Naive thymus-derived CD4-positive, alpha-beta T cell (primary cell): Measurements from ENCODE around the gene PRR7. TPM values are rescaled to one million over a fixed set of nuclear protein-coding genes. Genes with fewer than 3 reads are reported as not detected.

Experiments
- ATAC-seq: fragments of 150-1000 bp; cut with Tn5 transposase; 2 replicates; pipeline ENCODE4 v1.10.0; 2021; ENCODE audit warnings: mild to moderate bottlenecking, moderate library complexity
- CTCF ChIA-PET: fragments of 350-600 bp; sonication (Branson Sonifier 250); formaldehyde crosslinking; loops from one replicate; lab custom pipeline; 2021; ENCODE audit warnings: antibody characterized with exemption; lab: Charles Lee
- POLR2A ChIA-PET: fragments of 350-600 bp; sonication (Branson Sonifier 250); formaldehyde crosslinking; loops from one replicate; lab custom pipeline; 2021; ENCODE audit warnings: antibody characterized with exemption, inconsistent platforms; lab: Charles Lee
- DNase-seq, 9 donors: peaks; one replicate each; pipeline versions ENCODE4 v3.0.0 to v3.0.0-alpha.2; 2020 to 2022; ENCODE audit warnings: mixed read lengths in 1 of 9
- H3K27ac ChIP-seq: one replicate; pipeline ENCODE4 v1.7.0; 2013; ENCODE audit warnings: mild to moderate bottlenecking, low read depth, low read length, moderate library complexity
- H3K27me3 ChIP-seq, 2 donors: one replicate each; pipeline ENCODE4 v1.7.0; 2013; ENCODE audit warnings: low read length in 2 of 2, mild to moderate bottlenecking in 2 of 2, moderate library complexity in 2 of 2; ENCODE audit not compliant: control insufficient read depth in 2 of 2, insufficient read depth in 2 of 2
- H3K36me3 ChIP-seq, 3 experiments: 1 replicate in 2 of 3; 2 replicates in 1 of 3; pipeline ENCODE4 v1.7.0; 2013; ENCODE audit warnings: low read length in 3 of 3, mild to moderate bottlenecking in 3 of 3, moderate library complexity in 1 of 3; ENCODE audit not compliant: insufficient read depth in 3 of 3, control insufficient read depth in 2 of 3
- H3K4me1 ChIP-seq, 2 donors: one replicate each; pipeline ENCODE4 v1.7.0; 2013; ENCODE audit warnings: low read length in 2 of 2, mild to moderate bottlenecking in 2 of 2, moderate library complexity in 1 of 2; ENCODE audit not compliant: control insufficient read depth in 2 of 2, insufficient read depth in 2 of 2
- H3K4me3 ChIP-seq: 2 replicates; pipeline ENCODE4 v1.7.0; 2013; ENCODE audit warnings: mild to moderate bottlenecking, low read length
- H3K9me3 ChIP-seq, 3 experiments: 1 replicate in 2 of 3; 2 replicates in 1 of 3; pipeline ENCODE4 v1.7.0; 2013; ENCODE audit warnings: low read length in 3 of 3; ENCODE audit not compliant: control insufficient read depth in 2 of 3
- H3K27ac Mint-ChIP-seq, 9 donors: one replicate each; pipeline ENCODE4 v1.8.0; 2020 to 2022; ENCODE audit warnings: mixed read lengths in 9 of 9, mild to moderate bottlenecking in 8 of 9, moderate library complexity in 5 of 9, inconsistent platforms in 2 of 9
- H3K27me3 Mint-ChIP-seq, 5 donors: one replicate each; pipeline ENCODE4 v1.8.0; 2021 to 2022; ENCODE audit warnings: mixed read lengths in 5 of 5, mild to moderate bottlenecking in 1 of 5
- H3K36me3 Mint-ChIP-seq, 5 donors: one replicate each; pipeline ENCODE4 v1.8.0; 2020 to 2022; ENCODE audit warnings: mixed read lengths in 5 of 5, mild to moderate bottlenecking in 3 of 5, inconsistent platforms in 1 of 5
- H3K4me1 Mint-ChIP-seq, 7 donors: one replicate each; pipeline ENCODE4 v1.8.0; 2020 to 2022; ENCODE audit warnings: mixed read lengths in 7 of 7, mild to moderate bottlenecking in 3 of 7, inconsistent platforms in 1 of 7
- H3K4me3 Mint-ChIP-seq, 10 donors: one replicate each; pipeline ENCODE4 v1.8.0; 2020 to 2022; ENCODE audit warnings: mild to moderate bottlenecking in 10 of 10, mixed read lengths in 10 of 10, moderate library complexity in 6 of 10, inconsistent platforms in 2 of 10
- H3K9me3 Mint-ChIP-seq, 11 donors: one replicate each; pipeline ENCODE4 v1.8.0; 2020 to 2022; ENCODE audit warnings: mixed read lengths in 11 of 11, mild to moderate bottlenecking in 4 of 11, inconsistent platforms in 1 of 11, moderate library complexity in 1 of 11
- intact Hi-C, 2 donors: fragments of 100-400 bp; cut with micrococcal nuclease; formaldehyde crosslinking; loops; one replicate each; pipeline ENCODE4 v1.15.1; 2023
- polyA plus RNA-seq, 2 donors: library from polyadenylated mRNA; unstranded; fragments of 300-500 nt; fragmentation: Illumina TruSeq; gene quantifications; one replicate each; pipeline ENCODE4 v1.2.3, GENCODE V29; 2021
- total RNA-seq, 6 experiments: library from RNA in 5 of 6; stranded (reverse) in 5 of 6; gene quantifications; 1 replicate in 5 of 6; 2 replicates in 1 of 6; pipeline ENCODE4 v1.2.3 and lab custom pipeline; 2021 to 2026

The PRR7 gene
- total and polyA plus RNA-seq, 7 experiments from 2014 or later = 6.4 to 31.8 (median 11.7) TPM

- H3K36me3 ChIP-seq = peaks cover 0 to 2% (median 0%) of the 10 kb centered on the region in 3 experiments
- H3K4me1 ChIP-seq = peaks cover 7 to 10% of the 10 kb centered on the region in 2 donors
- H3K9me3 ChIP-seq = no peaks in the 10 kb centered on the region
- intact Hi-C loops = loop anchor here (1.0 to 5.0 kb wide), 16 partner anchors 18 to 385 kb away; partner anchors contain the start of genes DBN1 (in 2 of the 2), GRK6 (in 2 of the 2), FAM193B (in 1 of the 2) and MXD3 (in 1 of the 2)
- Mint-ChIP-seq H3K36me3 (peaks cover 0 to 5% (median 0%) of the 10 kb centered on the region in 5 donors), H3K27me3 (peaks cover 0 to 24% (median 0%) of the 10 kb centered on the region in 5 donors), H3K4me1 (peaks cover 24 to 44% (median 28%) of the 10 kb centered on the region in 7 donors), H3K27ac (peak within 1 kb of the TSS; percentile 28 to 77 (median 66)), H3K9me3 (peaks cover 0 to 1% (median 0%) of the 10 kb centered on the region in 11 donors), H3K4me3 (peak within 1 kb of the TSS; percentile 77 to 90 (median 84))
- no peaks in the 10 kb centered on the region for H3K27me3 ChIP-seq
- peak within 1 kb of the TSS; percentile 61 for H3K27ac ChIP-seq
- H3K4me3 ChIP-seq = peak within 1 kb of the TSS; percentile 77
- CTCF ChIA-PET = interaction anchor here (0.6 to 7.1 kb wide), 6 partner anchors 42 to 188 kb away, joined by 3 to 77 read pairs (median 6); no protein-coding TSS in a partner anchor
- DNase-seq (peak; percentile 88 to 97 (median 92)), ATAC-seq (peak; percentile 92)
- POLR2A ChIA-PET = interaction anchor here (0.6 to 2.1 kb wide), 13 partner anchors 18 to 146 kb away, joined by 3 to 5 read pairs (median 4); partner anchors contain the start of genes DDX41, GRK6 and LMAN2
These were observed 50.8 kb downstream of the PRR7 start, which contains the start of gene PDLIM7 for GRCh38 chr5:177497292-177498012. PDLIM7 (minus strand) TSS chr5:177497604; CDS start chr5:177496512, 1,092 bp downstream.

DNA sequence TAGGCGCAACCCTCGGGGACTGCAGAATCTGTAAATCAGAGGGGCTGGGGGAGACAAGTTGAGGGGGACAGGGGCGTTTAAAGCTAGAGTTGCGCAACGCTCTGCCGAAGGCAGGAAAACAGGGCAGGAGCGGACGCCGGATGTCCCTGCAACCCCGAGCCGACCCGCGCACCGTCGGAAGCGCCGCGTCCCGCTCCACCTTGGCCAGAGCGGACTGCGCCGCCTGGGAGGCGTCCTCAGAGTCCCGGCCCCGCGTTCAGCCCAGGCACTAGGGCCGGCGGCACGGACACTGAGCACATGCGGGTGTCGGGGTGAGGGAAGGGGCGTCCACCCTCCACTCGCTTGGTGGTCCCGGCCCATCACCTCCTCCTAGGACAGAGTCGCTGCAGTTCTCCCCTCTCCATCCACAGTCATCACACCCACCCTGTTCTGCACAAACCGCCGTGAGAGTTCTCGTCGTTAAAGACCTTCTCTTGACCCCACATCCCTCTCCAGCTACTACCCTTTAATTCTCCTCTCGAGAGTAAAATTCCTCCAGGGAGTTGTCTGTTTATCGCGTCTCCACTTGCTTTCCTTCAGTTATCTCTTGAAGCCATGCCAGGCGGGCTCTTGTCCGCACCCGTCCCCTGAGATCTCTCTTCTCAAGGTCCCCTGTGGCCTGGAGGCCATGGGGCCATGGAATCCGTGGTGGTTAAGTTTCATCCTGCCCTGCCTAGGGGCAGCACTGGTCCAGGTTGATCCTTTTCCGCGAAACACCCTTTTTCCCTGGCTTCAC lies 51.6 kb downstream of the PRR7 start:
- Histone ChIP-seq H3K27ac (peak overlapping the region; percentile 61), H3K4me3 (peak overlapping the region; percentile 77), H3K4me1 (peaks cover 7 to 10% of the 10 kb centered on the region in 2 donors), H3K36me3 (no peaks in the 10 kb centered on the region), H3K27me3 (no peaks in the 10 kb centered on the region), H3K9me3 (no peaks in the 10 kb centered on the region)
- H3K27ac Mint-ChIP-seq = peak overlapping the region; percentile 28 to 77 (median 66)
- peak overlapping the region; percentile 77 to 90 (median 84) for H3K4me3 Mint-ChIP-seq
- peaks cover 0 to 24% (median 0%) of the 10 kb centered on the region in 5 donors for H3K27me3 Mint-ChIP-seq
- no peak for ATAC-seq
- no peaks in the 10 kb centered on the region for H3K36me3 Mint-ChIP-seq
- H3K4me1 Mint-ChIP-seq = peaks cover 21 to 39% (median 28%) of the 10 kb centered on the region in 7 donors
- POLR2A ChIA-PET = interaction anchor here (1.0 to 2.1 kb wide), 10 partner anchors 18 to 108 kb away, joined by 3 to 5 read pairs (median 4); partner anchors contain the start of genes DDX41 and GRK6
- intact Hi-C loops = loop anchor here in 1 of 2 donors (5.0 kb wide), 2 partner anchors 366 to 386 kb away; partner anchors contain the start of gene NSD1
- CTCF ChIA-PET = interaction anchor here (0.7 to 7.1 kb wide), 5 partner anchors 43 to 384 kb away, joined by 3 to 77 read pairs (median 9); no protein-coding TSS in a partner anchor
- peaks cover 0 to 3% (median 0%) of the 10 kb centered on the region in 11 donors for H3K9me3 Mint-ChIP-seq
- peak in 1 of 9 donors; percentile 49 for DNase-seq

DNA sequence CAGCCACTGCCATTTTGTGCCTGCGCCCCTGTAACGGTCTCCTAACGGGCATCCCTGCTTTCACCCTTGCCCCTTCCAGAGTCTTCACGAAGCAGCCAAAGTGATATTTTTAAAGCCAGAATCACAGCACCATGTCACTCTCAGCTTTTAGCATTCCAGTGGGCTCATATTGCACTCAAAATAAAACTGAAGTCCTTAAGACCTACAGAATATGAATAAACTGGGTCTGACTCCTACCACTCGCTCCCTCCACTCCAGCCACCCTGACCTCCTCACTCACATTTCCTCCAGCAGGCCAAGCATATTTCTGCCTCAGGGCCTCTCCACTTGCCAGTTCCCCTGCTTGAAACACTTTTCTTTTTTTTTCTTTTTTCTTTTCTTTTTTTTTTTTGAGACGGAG lies 53.2 kb downstream of the PRR7 start:
- H3K27ac Mint-ChIP-seq = peak overlapping the region in 2 of 9 donors; percentile 8 to 53
- Histone ChIP-seq H3K4me1 (peaks cover 7 to 10% of the 10 kb centered on the region in 2 donors), H3K4me3 (no peak overlapping the region), H3K9me3 (no peaks in the 10 kb centered on the region), H3K27me3 (no peaks in the 10 kb centered on the region), H3K27ac (no peak overlapping the region), H3K36me3 (no peaks in the 10 kb centered on the region)
- ChIA-PET CTCF (interaction anchor here (1.8 to 7.1 kb wide), 2 partner anchors 28 to 110 kb away, joined by 9 to 77 read pairs; no protein-coding TSS in a partner anchor), POLR2A (no interaction called here)
- H3K4me3 Mint-ChIP-seq = peak overlapping the region in 4 of 10 donors; percentile 38 to 56 (median 46)
- H3K4me1 Mint-ChIP-seq = peaks cover 18 to 30% (median 24%) of the 10 kb centered on the region in 7 donors
- peaks cover 0 to 24% (median 0%) of the 10 kb centered on the region in 5 donors for H3K27me3 Mint-ChIP-seq
- H3K36me3 Mint-ChIP-seq = no peaks in the 10 kb centered on the region
- DNase-seq = no peak
- H3K9me3 Mint-ChIP-seq = peaks cover 0 to 3% (median 0%) of the 10 kb centered on the region in 11 donors
- ATAC-seq = no peak
- intact Hi-C loops = loop anchor here in 1 of 2 donors (5.0 kb wide), 2 partner anchors 368 to 388 kb away; partner anchors contain the start of gene NSD1

DNA sequence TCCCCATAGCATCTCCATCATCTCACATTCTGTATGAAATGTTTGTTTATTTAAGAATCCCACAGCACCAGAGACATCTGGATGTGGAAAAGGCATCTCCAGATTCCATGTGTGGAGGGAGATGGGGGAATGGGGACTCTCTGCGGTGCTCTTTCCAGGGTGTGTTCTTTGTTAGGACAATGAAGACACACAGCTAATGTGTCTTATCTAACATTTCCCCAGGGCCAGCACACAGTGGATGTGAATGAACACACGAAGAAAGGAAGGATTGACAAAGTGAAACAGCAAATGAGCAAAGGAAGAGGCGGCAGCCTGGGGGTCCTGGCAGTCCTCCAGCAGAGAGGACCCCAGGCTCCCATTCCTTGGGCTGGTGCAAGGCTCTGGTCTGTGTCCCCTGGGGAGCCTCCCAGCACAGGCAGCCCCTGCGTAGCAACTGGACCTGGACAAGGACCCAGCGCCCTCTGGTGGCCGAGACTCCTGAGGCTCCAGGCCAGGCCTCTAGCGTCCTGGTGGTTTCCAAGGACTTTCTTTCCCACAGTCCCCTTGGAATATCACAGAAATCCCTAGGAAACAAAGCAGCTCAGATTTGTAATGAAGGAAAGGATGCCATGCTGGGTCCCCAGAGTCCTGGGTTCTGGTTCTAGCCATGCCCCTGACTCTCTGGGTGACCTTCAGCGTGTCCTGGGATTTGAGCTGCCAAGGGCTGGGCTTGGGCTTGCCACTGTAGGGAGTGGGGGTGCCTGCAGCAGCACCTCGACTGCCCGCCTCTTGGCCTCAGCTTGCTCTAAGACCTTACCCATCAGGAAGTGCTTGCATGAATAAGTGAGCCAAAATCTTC lies 54.3 kb downstream of the PRR7 start:
- Histone ChIP-seq H3K36me3 (no peaks in the 10 kb centered on the region), H3K4me1 (peaks cover 7 to 10% of the 10 kb centered on the region in 2 donors), H3K27me3 (no peaks in the 10 kb centered on the region), H3K27ac (no peak overlapping the region), H3K9me3 (no peaks in the 10 kb centered on the region), H3K4me3 (no peak overlapping the region)
- Mint-ChIP-seq H3K9me3 (peaks cover 0 to 3% (median 0%) of the 10 kb centered on the region in 11 donors), H3K27me3 (peaks cover 0 to 24% (median 0%) of the 10 kb centered on the region in 5 donors), H3K4me1 (peaks cover 18 to 27% (median 24%) of the 10 kb centered on the region in 7 donors), H3K4me3 (peak overlapping the region in 2 of 10 donors; percentile 34 to 46), H3K27ac (peak overlapping the region in 2 of 9 donors; percentile 39 to 70), H3K36me3 (no peaks in the 10 kb centered on the region)
- DNase-seq = peak; percentile 62 to 88 (median 76)
- ChIA-PET CTCF (interaction anchor here (0.6 to 7.1 kb wide), 17 partner anchors 8 to 387 kb away, joined by 3 to 77 read pairs (median 4); partner anchors contain the start of gene DDX41), POLR2A (interaction anchor here (0.9 to 2.4 kb wide), 4 partner anchors 15 to 110 kb away, joined by 4 to 12 read pairs (median 6); no protein-coding TSS in a partner anchor)
- intact Hi-C loops = loop anchor here (1.0 kb wide), 6 partner anchors 45 to 387 kb away; no protein-coding TSS in a partner anchor
- peak; percentile 48 for ATAC-seq

DNA sequence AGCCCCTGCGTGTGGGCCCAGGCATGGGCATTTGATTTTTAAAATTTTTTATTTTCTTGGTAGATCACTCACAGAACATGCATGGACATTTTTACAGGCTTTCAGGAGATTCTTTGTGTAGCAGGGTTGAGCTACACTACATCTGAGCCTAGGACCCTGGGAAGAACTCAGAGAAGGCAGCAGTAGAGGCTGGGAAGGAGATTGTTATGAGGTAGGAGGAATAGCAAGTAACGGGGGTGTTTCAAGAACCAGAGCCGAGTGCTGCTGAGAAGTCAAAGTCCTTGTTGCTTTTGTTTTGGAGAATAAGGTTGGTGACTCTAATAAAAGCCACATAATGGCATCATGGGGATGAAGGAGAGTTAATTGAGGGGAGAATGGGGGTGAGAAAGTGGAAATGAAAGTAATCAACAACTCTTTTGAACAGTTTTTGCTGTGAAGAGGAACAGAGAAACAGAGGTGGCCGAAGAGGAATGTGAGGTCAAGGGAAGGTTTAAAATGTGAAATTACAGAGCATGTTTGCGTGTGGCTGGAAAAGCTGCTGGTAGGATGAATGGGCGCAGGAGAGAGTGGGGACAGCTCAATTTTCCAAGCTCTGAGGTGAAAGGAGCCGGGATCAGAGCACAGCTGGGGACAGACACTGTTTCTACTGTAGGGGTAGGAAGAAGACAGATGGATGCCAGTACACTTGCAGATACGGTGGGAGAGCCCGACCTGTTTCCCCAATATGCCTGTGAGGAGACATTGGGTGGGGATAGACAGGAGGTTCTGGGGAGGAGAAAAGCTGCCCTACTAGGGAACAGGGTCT lies 55.5 kb downstream of the PRR7 start:
- Histone ChIP-seq H3K27ac (no peak overlapping the region), H3K9me3 (no peaks in the 10 kb centered on the region), H3K36me3 (no peaks in the 10 kb centered on the region), H3K27me3 (no peaks in the 10 kb centered on the region), H3K4me1 (peaks cover 7 to 10% of the 10 kb centered on the region in 2 donors), H3K4me3 (no peak overlapping the region)
- Mint-ChIP-seq H3K4me3 (no peak overlapping the region), H3K9me3 (peaks cover 0 to 3% (median 0%) of the 10 kb centered on the region in 11 donors), H3K4me1 (peaks cover 18 to 25% (median 20%) of the 10 kb centered on the region in 7 donors), H3K27ac (no peak overlapping the region), H3K36me3 (no peaks in the 10 kb centered on the region), H3K27me3 (peaks cover 0 to 24% (median 0%) of the 10 kb centered on the region in 5 donors)
- ChIA-PET CTCF (interaction anchor here (1.0 to 7.1 kb wide), 13 partner anchors 9 to 388 kb away, joined by 3 to 77 read pairs (median 5); partner anchors contain the start of gene DDX41), POLR2A (interaction anchor here (1.5 to 2.4 kb wide), 3 partner anchors 14 to 112 kb away, joined by 5 to 12 read pairs (median 6); no protein-coding TSS in a partner anchor)
- ATAC-seq (no peak), DNase-seq (no peak)
- intact Hi-C loops = loop anchor here (1.0 kb wide), 6 partner anchors 46 to 388 kb away; no protein-coding TSS in a partner anchor
